ENCODE measurements around the gene ACTRT2. TPM values are rescaled to one million over a fixed set of nuclear protein-coding genes. Genes with fewer than 3 reads are reported as not detected.

The ACTRT2 gene
- total and polyA plus RNA-seq, 2 experiments from 2014 or later: not detected

DNA sequence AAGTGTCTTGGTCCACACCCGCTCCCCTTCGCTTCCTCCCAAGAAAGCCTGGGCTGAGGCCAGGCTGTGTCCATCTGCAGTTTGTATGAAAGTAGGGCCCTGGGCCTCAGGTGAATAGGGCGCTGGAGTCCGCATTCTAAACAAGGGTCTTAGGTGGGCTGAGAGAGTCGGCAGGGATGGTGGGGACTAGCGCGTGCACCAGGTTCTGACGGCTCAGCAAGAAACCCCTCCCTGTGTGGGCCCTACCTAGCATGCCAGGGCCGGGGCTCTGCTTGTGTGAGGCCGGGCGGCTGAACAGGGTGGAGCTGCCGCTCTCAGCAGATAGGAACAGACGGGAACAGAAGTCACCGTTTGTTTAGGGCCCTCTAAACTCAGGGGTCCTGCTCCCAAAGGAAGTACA is 1.7 kb downstream of the ACTRT2 start:
- no peaks in the 10 kb centered on the region for H3K9me3 ChIP-seq (ENCODE audit: low read depth)
- H3K27me3 ChIP-seq: no peaks in the 10 kb centered on the region
- H3K4me1 ChIP-seq (ENCODE audit: insufficient read depth): no peaks in the 10 kb centered on the region
- H3K79me2 ChIP-seq: no peaks in the 10 kb centered on the region
- H3K27ac ChIP-seq: no peak overlapping the region
- no peak overlapping the region for H3K4me3 ChIP-seq
- no peak for TF ChIP-seq EZH2 (IDR thresholded peaks at IDR 0.05; ENCODE audit: borderline replicate concordance)
- TF ChIP-seq CTCF (IDR thresholded peaks at IDR 0.05; ENCODE audit: poor library complexity): no peak
- no peak for TF ChIP-seq EZH2phosphoT487 (IDR thresholded peaks at IDR 0.05; ENCODE audit: low read depth, severe bottlenecking, unreplicated experiment)
- no peaks in the 10 kb centered on the region for H3K9me2 ChIP-seq (replicated peaks; ENCODE audit: insufficient read depth)
- DNase-seq (ENCODE audit: low spot score): no peak
- whole genome bisulfite sequencing (ENCODE audit: low lambda C conversion rate, missing lambda C conversion rate): 92% methylated on average over 14 of the region's 14 CpGs
- H3K36me3 ChIP-seq (replicated peaks; ENCODE audit: insufficient read depth, low read depth): no peaks in the 10 kb centered on the region
- H4K20me1 ChIP-seq (ENCODE audit: insufficient read depth, poor library complexity, severe bottlenecking): no peaks in the 10 kb centered on the region
- no peak overlapping the region for H3K4me2 ChIP-seq
- H2AFZ ChIP-seq: no peak overlapping the region

DNA sequence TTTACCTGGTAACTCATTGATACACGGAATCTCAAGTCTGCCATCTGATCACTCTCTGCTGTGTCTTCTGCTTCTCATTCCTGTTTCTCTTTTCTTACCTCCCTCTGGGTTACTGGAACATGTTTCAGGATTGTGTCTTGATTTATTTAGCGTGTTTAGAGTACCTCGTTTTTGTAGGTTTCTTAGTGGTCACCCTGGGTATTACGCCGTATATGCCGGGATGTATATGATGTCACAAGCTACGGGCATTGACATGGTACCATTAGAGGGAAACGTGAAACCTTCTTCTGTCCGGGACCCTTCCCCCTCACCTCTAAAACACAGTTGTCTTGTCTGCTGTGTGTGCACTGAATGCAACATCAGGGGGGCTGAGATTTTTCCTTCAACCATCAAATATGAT is 2.8 kb downstream of the ACTRT2 start:
- no peak for DNase-seq (ENCODE audit: low spot score)
- Histone ChIP-seq H3K27me3 (no peaks in the 10 kb centered on the region), H3K4me1 (ENCODE audit: insufficient read depth) (no peaks in the 10 kb centered on the region), H3K9me3 (ENCODE audit: low read depth) (no peaks in the 10 kb centered on the region), H2AFZ (no peak overlapping the region), H3K4me3 (no peak overlapping the region), H3K27ac (no peak overlapping the region), H3K9me2 (replicated peaks; ENCODE audit: insufficient read depth) (no peaks in the 10 kb centered on the region), H3K36me3 (replicated peaks; ENCODE audit: insufficient read depth, low read depth) (no peaks in the 10 kb centered on the region), H3K4me2 (no peak overlapping the region), H4K20me1 (ENCODE audit: insufficient read depth, poor library complexity, severe bottlenecking) (no peaks in the 10 kb centered on the region), H3K79me2 (no peaks in the 10 kb centered on the region)
- 72% methylated on average over 9 of the region's 9 CpGs for WGBS (ENCODE audit: low lambda C conversion rate, missing lambda C conversion rate)
- TF ChIP-seq EZH2phosphoT487 (IDR thresholded peaks at IDR 0.05; ENCODE audit: low read depth, severe bottlenecking, unreplicated experiment) (no peak), EZH2 (IDR thresholded peaks at IDR 0.05; ENCODE audit: borderline replicate concordance) (no peak), CTCF (IDR thresholded peaks at IDR 0.05; ENCODE audit: poor library complexity) (no peak)

- TF ChIP-seq EZH2 (IDR thresholded peaks at IDR 0.05; ENCODE audit: borderline replicate concordance): no peak
- TF ChIP-seq CTCF (IDR thresholded peaks at IDR 0.05; ENCODE audit: poor library complexity): no peak
- WGBS (ENCODE audit: low lambda C conversion rate, missing lambda C conversion rate): 77% methylated on average over 11 of the region's 11 CpGs
- Histone ChIP-seq H3K79me2 (no peaks in the 10 kb centered on the region), H3K27me3 (no peaks in the 10 kb centered on the region), H3K4me2 (no peak overlapping the region), H3K27ac (no peak overlapping the region), H3K9me3 (ENCODE audit: low read depth) (no peaks in the 10 kb centered on the region), H2AFZ (no peak overlapping the region), H3K36me3 (replicated peaks; ENCODE audit: insufficient read depth, low read depth) (no peaks in the 10 kb centered on the region), H3K9me2 (replicated peaks; ENCODE audit: insufficient read depth) (no peaks in the 10 kb centered on the region), H3K4me3 (no peak overlapping the region), H3K4me1 (ENCODE audit: insufficient read depth) (no peaks in the 10 kb centered on the region), H4K20me1 (ENCODE audit: insufficient read depth, poor library complexity, severe bottlenecking) (no peaks in the 10 kb centered on the region)
- DNase-seq (ENCODE audit: low spot score): no peak
Observed at GRCh38 chr1:3024588-3024987, 3.3 kb downstream of the ACTRT2 start.

- H3K4me1 ChIP-seq (ENCODE audit: insufficient read depth): no peaks in the 10 kb centered on the region
- H3K9me3 ChIP-seq (ENCODE audit: low read depth): no peaks in the 10 kb centered on the region
- no peaks in the 10 kb centered on the region for H3K9me2 ChIP-seq (replicated peaks; ENCODE audit: insufficient read depth)
- H3K36me3 ChIP-seq (replicated peaks; ENCODE audit: insufficient read depth, low read depth): no peaks in the 10 kb centered on the region
- TF ChIP-seq EZH2phosphoT487 (IDR thresholded peaks at IDR 0.05; ENCODE audit: low read depth, severe bottlenecking, unreplicated experiment) (no peak), CTCF (IDR thresholded peaks at IDR 0.05; ENCODE audit: poor library complexity) (no peak), EZH2 (IDR thresholded peaks at IDR 0.05; ENCODE audit: borderline replicate concordance) (no peak)
- no peaks in the 10 kb centered on the region for H3K27me3 ChIP-seq
- no peak overlapping the region for H3K4me2 ChIP-seq
- no peak overlapping the region for H3K4me3 ChIP-seq
- no peak overlapping the region for H2AFZ ChIP-seq
- DNase-seq (ENCODE audit: low spot score): no peak
- no peaks in the 10 kb centered on the region for H3K79me2 ChIP-seq
- H3K27ac ChIP-seq: no peak overlapping the region
- no peaks in the 10 kb centered on the region for H4K20me1 ChIP-seq (ENCODE audit: insufficient read depth, poor library complexity, severe bottlenecking)
- no CpG with 5 or more reads among the region's 1 CpG for WGBS (ENCODE audit: low lambda C conversion rate, missing lambda C conversion rate)
Observed at GRCh38 chr1:3026124-3026523, 4.9 kb downstream of the ACTRT2 start.

Data from hepatocyte (in vitro differentiated cells).